GM18858 (cell line): ENCODE results near the gene HCCS.

ENCODE experiments used
- ATAC-seq: cut with Tn5 transposase; IDR thresholded peaks from one replicate; pipeline ENCODE4 v1.9.1; 2021; ENCODE audit not compliant: unreplicated experiment

HCCS gene

DNA sequence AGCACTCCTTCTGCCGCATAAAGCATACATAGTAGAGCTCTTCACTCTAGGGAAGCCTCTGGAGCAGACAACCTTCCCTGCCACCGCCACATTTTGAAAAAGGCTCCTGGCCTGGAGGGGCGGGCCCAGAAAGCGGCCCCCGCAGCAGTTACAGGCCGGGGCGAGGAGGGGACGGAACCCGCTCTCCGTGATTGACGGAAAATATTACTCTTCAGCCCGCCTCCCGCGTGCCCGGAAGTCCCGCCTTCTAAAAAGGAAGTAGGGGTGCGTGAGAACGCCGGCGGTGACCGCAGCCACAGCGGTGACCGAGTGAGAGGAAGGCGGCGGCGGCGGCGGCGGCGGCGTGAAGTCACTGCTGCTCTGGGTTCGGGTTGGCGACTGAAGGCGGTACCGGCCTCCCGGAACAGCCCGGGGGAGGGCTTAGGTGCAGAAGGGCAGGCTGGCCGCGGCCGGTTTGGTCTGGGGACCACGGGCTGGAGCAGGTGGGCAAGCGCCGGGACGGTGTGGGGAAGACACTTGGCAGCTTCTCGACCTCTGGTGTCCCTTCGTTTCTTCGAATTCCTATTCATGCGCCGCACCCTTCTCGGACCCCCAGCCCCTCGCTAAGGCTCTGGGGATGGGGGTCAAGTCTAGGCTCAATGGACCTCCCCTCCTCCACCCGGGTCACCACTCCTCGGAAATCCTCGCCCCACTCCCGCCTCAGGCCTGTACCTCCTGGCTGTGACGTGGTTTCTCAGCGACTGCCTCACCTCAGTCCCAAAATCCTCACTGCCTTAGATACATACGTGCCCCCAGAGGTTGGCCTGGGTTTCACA lies at the start of gene HCCS:
TSS of gene HCCS (plus strand) at position 296 of the 815 bp plus-strand sequence. CDS start 729 bp downstream, outside the sequence.
- peak; percentile 73 for ATAC-seq

DNA sequence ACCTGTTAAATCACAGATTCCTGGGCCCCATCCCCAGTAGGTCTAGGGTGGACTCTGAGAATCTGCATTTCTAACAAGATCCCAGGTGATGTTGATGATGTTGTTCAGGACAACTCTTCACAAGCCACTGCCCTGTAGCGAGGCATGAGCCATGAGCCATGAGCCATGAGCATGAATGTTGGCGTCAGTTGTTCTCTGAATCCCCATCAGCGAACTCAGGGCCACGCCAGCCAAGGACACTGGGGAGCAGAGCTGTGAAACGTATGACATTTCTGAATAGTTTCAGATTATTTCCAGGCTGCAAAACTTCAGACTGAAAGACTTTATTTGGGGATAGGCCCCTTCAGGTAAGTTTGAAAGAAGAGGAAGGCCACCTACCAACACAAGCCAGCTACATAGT lies 46.9 kb upstream of the HCCS start:
- ATAC-seq, result no peak

DNA sequence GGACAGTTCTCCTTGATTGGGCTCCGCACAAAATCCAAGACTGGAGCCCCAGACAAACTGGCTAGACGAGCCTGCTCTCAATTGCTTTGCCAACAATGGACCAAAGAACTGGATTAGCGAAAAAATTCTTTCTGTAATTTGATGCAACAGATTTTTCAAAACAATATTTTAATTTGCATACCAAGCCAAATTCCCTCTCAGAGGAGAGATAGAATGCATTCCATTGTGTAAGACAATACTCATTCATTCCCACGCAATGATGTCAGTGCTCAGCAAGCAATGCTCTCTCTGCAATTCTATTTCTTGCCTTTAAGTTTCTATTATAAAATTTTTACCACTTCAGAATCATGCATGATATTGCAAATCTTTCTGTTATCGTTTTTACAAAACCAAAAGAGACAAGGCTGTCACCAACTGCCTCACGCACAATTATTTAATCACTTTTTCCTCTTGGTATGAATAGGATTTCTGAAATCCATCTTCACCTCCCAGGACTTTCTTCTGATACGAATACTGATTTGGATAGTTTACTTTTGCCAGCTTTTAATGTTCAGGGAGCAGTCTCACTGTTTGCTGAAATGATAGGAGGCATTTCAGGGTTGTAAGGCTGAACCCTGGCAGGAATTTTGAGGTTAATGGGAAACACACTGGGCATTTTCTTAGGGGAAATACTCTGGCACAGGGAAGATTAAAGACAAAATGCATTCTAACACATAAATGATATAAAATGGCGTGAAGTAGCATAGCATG lies 46.1 kb upstream of the HCCS start:
- ATAC-seq, result no peak

DNA sequence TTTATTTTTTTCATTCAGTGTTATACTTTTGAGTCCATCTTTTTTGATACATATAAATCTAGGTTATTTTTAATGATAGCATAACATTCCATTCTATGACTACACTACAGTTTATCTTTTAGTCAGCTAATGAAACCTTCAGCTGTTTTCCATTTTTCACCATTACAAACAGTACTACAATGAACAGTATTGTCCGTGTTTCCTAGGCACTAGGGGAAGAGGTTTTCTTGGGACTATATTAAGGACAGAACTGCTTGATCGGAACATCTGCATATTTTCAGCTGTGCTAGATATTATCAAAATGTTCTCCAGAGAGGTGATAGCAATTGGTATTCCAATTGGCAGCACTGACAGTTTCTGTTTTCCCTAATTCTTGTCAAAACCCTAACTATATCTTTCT lies 44.3 kb upstream of the HCCS start:
- no peak for ATAC-seq

DNA sequence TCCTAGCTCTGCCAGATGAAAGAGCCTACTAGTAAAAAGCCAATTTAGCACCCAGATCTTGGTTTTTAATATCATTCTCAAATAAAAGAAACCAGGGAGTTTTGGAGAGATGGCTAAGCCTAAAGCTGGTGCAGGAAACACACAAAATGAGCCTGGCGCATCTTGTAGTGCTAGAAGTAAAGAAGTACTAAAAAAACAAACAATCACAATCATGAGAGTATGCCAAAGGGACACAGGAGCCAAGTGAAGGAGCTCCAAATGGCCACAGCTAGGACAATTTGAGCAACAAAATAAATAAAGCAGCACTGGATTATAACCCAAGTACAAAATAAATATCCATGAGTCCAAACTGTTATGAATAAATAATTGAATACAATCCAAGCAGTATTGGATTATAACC lies 37.8 kb upstream of the HCCS start:
- ATAC-seq, result no peak

DNA sequence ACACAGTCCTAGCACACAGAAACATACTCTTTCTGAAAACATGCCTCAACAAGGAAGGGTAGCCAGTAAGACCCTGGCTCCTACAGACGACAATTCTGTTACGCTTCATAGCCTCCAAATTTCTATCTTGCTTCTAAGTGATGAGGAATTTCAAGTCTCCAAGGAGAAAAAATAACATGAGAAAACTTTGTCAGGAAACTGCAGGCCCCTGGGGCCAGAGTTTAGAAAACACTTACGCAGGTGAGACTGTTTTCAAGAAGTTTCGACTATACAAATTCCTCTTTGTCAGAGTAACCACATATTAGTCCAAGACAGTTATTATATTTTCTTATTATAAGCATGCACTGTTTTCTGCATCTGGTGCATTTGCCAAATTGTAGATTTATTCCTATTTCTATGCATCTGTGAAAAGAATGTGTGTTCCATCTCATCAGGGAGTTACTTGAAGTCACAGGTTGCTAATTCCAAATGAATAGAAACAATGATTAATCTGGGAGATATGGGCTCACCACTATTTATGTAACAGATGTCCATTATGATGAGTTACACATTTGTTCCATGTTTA lies 30.3 kb upstream of the HCCS start:
- no peak for ATAC-seq

DNA sequence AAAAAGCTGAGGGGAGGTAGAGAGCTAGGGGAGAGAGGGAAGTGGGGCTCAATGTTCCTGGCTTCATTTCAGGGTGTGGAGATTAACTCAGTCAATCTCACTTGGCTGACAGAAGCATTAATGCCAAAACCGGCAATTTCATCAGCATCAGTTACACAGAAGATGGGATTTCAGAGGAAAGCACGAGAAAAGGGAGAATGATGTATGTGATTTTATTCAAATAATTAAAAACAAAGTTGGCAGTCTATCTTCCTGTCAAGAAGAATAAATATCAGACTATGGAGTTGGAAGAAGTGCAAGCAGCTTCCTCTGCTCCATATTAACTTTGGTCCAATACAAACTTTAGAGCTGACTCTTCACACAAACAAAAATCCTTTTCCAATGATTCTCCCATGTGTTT lies 29.6 kb upstream of the HCCS start:
- ATAC-seq, result no peak

DNA sequence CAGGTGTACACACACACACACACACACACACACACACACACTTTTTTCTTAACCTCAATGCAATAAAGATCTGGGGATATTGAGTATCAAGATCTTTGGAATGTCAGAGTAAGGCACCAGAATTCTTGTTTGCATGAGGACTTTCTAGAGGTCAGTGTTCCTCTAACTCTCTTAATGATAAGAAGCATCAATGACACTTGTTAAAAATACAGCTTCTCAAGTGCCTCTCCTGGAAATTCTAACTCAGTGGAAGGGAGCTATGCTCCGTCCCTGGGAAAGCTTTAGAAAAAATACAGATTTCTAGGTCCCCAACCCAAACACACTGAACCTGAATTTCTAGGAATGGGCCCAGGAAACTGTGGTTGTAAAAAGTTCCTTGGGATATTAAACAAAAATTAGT lies 25.8 kb upstream of the HCCS start:
- ATAC-seq, result no peak

DNA sequence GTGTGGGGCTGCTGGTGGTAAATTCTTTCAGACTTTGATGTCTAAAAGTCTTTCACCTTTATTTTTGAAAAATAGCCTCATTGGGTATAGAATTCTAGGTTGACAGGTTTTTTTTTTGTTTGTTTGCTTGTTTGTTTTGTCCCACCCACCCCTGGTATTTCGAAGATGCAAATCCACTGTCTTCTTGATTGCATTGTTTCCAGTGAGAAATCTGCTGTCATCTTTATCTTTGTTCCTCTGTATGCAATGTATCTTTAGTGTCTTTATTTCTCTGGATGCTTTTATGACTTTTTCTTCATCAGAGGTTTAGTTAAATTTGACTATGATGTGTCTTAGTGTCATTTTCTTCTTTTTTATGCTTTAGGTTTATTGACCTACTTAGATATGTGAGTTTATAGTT lies 21.3 kb upstream of the HCCS start:
- no peak for ATAC-seq

DNA sequence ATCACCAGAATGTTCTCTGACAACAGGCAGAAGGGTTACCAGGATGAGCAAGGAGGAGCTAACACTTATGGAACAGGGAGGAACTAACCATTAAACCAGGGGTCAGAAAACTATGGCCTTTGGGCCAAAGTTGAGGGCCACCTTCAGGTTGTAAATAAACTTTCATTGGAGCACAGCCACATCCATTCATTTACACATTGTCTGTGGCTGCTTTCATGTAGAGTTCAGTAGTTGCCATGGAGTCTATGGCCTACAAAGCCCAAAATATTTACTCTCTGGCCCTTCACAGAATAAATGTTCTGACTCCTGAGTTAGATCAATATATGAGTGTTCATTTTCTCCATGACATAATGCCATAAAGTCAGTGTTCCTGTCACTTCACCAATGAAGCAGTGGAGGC lies 13.2 kb upstream of the HCCS start:
- ATAC-seq, result no peak

DNA sequence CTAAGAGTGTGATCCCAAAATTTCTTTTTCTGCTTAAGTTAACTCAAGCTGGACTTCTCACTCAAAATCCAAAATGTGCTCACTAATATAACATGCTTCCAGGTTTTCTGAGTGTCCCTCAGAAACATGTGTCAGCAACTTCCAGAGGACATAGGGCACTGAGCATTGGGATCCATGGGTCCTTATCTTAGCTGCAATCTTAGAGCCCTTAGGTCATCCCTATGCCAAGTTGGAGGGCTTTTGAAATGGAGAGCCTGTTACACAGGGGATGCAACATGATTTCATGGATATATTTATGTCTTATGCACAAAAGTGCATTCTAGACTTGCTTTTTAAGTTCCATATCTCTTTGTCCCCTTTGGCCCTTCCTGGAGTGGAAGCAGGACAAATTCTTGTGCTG lies 11.7 kb upstream of the HCCS start:
- no peak for ATAC-seq

DNA sequence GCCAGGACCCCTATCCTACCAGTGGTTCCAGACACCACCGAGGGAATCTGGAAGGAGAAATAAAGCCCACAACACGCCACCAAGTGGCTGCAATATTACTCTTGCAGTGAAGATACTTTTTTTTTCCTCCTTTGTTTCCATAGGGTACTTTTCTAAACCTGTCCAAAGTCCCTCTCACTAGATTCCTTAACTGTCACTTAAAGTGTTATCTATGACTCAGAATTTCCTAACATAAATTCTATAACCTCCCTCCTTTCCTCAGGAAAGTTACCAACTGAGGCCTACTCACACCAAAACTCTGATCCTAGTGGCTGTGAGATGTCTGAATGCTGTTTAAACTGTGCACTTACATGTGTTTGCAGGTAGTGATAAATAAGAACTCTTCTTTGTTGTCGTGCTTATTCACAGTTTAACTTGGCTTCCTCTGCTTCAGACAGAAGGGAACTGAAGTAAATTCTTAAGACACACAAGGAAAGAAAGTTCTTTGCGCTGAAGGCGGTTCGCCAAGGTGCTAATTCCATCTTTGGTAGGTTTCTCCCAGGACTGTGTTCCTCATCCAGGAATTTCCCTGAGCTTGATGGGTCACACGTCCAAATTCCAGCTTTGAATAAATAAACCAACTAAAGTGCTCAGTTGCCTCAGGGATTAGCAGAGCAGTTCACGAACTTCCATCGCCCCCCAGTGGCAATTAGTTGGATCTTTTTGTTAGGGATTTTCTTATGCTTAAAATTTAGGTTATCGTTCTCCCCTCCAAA lies 10.7 kb upstream of the HCCS start:
- ATAC-seq, result no peak

DNA sequence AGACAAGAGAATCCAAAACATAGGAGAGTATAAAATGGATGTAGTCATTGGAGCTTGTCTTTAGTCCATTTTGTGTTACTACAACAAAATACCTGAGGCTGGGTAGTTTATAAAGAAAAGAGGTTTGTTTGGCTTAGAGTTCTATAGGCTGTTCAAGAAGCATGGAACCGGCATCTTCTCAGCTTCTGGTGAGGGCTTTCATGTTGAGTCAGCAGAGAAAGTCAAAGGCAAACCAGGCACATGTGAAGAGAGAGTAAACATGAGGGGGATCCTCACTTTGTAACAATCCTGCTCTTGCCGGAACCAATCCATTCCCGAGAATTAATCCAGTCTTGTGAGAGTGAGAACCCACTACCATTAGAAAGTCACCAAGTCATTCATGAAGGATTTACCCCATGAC lies 8.1 kb upstream of the HCCS start:
- ATAC-seq, result no peak

DNA sequence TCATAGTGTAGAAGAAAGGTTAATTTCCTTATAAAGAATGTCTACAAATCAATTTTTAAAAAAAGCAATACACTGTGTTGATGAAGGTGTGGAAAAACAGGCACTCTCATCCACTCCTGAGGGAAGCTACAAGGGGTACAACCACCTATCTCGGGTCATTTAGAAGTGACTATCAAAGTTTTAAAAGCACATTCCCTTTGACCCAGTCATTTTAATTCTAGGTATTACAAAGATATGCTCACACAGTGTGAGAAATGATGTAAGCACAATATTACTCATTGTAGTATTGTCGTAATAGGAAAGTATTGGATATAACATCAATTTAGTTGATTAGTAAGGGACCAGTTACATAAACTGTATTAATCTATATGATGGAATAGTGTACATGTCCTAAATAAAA lies 7.4 kb upstream of the HCCS start:
- no peak for ATAC-seq

DNA sequence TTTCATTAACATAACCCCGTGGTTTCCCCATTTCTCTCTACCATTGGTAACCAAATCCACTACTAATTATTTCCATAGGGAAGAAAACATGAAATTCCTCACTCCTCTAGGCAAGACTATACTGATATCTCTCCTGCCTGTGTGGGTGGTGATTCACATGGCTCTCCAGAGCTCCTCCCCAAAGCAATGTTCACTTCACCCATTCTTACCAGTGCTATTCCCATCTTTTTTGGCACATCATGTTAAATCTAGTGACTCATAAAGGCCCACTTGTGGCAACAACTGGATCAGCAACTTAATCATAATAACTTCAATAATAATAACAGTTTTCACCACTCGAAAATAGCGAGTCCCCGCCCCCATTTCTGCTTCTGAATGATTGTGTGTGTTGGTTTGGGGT lies 6.1 kb upstream of the HCCS start:
- no peak for ATAC-seq

DNA sequence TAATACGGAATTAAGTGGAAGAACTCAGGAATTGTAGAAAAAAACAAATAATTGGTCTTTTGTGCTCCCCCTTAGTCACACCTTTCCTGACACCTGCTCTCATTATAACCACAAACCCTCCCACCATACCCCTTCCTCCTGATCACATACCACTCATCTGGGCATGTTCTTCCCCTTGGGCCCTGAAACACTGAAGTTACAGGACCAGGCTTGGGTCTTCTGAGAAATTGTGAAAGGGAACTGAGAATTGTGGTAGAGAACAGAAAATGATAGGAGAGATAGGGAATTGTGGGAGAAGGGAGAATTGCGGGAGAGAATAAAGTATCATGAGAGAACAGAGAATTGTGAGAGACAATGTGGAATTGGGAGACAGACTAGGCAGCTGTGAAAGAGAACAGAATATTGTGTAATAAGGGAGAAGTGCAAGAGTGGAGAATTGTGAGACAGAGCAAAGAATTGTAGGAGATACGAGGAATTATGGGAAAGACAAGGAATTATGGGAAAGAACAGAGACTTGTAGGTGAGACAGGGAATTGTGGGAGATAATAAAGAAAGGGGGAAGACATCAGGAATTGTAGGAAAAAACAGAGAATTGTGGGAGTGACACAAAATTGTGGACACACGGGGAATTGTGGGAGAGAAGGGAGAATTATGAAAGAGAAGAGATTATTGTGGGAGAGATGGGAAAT lies 2.7 kb upstream of the HCCS start:
- ATAC-seq, result no peak

DNA sequence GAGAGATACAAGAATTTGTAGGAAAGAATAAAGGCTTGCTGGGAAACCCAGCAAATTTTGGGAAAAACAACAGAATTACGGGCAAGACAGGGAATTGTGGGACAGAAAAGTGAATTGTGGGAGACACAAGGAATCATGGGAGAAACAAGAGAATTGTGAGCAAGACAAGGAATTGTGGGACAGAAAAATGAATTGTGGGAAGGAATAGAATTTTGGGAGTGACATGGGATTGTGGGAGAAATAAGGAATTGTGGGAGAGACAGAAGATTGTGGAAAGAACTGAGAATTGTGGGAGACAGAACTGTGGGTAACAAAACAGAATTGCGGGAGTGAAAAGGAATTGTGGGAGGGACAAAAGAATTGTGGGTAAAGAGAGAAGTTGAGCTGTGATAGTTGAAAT lies 1.2 kb upstream of the HCCS start:
- no peak for ATAC-seq

DNA sequence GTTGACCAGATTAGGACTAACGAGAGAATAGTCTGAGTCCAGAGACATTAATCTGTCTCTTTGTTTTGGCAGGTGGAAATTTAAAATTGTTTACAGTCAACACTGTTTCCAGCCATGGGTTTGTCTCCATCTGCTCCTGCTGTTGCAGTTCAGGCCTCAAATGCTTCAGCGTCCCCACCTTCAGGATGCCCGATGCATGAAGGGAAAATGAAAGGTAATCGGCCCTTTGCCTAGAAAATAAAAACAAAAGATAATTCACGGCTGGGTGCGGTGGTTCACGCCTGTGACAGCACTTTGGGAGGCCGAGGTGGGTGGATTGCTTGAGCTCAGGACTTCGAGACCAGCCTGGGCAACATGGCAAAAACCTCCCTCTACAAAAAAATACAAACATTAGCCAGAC lies 815 bp downstream of the HCCS start:
- no peak for ATAC-seq

DNA sequence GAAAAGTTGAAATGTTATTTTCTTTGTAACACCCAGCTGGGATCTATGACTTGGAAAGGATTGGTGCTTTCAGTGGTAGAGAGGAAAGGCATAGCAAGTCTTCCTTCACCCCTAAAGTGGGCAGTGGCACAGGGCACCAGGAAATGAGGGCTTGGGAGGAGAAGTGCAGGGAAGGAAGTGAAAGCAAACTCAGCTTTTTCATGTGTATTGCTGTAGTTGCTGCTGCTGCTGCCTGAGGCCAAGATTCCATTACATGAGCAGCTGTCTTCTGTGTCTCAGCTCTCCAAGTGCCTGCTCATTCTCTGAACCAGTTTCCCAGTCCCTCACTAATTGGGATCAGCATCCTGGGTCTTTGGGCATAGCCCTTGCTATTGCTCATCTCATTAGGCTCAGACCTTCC lies 2.6 kb downstream of the HCCS start:
- no peak for ATAC-seq

DNA sequence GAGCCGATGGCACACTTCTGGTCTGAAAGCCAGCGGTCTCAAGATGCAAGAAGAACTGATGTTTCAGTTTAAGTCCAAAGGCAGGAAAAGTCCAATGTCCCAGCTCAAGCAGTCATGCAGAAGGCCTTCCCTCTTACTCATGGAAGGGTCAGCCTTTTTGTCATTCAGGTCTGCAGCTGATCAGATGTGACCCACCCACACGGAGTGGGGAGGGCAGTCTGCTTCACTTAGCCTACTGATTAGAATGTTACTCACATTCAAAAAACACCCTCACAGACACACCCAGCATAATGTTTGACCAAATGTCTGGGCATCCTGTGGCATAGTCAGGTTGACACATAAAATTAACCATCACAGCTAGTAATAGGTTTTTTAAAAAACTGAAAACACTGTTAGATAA lies 6.6 kb downstream of the HCCS start:
- ATAC-seq, result no peak
